ENCODE results near the gene BOLA3. TPM values are rescaled to one million over a fixed set of nuclear protein-coding genes. Genes with fewer than 3 reads are reported as not detected.

The BOLA3 gene
- total and polyA plus RNA-seq, 10 of the 15 experiments (the other 5 are each of a cell fraction or from before 2014, with no cell fraction given) = 62.6 to 300 (median 134) TPM

DNA sequence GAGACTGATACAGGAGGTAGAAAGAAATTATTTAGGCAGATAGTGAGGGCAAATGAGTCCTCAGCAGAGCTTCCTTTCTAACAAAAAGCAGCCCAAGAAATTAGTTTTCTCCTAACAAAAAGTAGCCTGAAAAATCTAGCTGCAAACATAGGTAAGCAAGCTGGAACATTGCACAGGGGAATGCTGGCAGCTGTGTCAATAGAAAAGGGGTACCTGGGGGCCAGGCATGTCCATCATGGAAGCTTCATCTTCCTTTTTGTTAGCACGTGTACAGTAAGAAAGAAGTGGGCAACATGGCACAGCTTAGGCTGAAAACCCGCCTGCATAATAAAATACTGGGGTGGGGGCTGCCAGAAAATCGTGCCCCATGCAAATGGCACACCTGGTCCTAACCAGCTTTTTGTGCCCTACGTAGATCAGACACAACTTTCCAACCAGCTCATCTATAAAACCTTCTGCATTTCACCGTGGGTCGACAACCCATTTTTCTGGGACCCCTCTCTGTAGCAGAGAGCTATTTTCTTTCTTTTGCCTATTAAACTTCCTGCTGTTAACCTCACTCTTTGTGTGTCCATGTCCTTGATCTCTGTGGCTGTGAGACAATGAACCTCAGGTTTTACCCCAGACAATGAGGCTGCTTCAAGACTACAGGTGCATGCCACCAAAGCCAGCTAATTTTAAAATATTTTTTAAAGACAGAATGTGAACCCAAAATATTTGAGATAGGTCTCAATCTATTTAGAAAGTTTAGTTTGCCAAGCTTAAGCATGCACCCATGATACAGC is 44.1 kb upstream of the BOLA3 start:
- FAIRE-seq (no peak), ATAC-seq (no peak), DNase-seq (ENCODE audit: low read depth, low spot score) (no peak)
- H3K27me3 ChIP-seq (replicated peaks in 1 of 2; ENCODE audit: control insufficient read depth in 2 of 2, insufficient read depth in 2 of 2, low read length in 1 of 2) = no peaks in the 10 kb centered on the region
- H3K79me2 ChIP-seq (ENCODE audit: control insufficient read depth, insufficient read depth, low read length) = no peaks in the 10 kb centered on the region
- CTCF ChIA-PET = interaction anchor here (0.5 to 2.3 kb wide), 13 partner anchors 9 to 161 kb away, joined by 3 to 12 read pairs (median 4); partner anchors contain the start of gene MOB1A
- no peak overlapping the region for H3K4me2 ChIP-seq (ENCODE audit: control insufficient read depth, insufficient read depth)
- RAD21 ChIA-PET (ENCODE audit: unreplicated experiment) = interaction anchor here (0.9 to 2.8 kb wide), 9 partner anchors 8 to 49 kb away, joined by 3 to 12 read pairs (median 4); partner anchors contain the start of genes BOLA3 and MOB1A
- intact Hi-C loops (cut with micrococcal nuclease; ENCODE audit: unreplicated experiment) = no loop called here
- H3K36me3 ChIP-seq (ENCODE audit: control insufficient read depth in 2 of 2, insufficient read depth in 2 of 2, low read length in 1 of 2) = no peaks in the 10 kb centered on the region
- no peaks in the 10 kb centered on the region for H3K9me3 ChIP-seq (replicated peaks; ENCODE audit: control insufficient read depth, insufficient read depth, low read length)
- no peak overlapping the region for H3K4me3 ChIP-seq
- POLR2A ChIA-PET = interaction anchor here (1.1 to 2.7 kb wide), 5 partner anchors 7 to 14 kb away, joined by 3 to 12 read pairs (median 7); partner anchors contain the start of gene MOB1A
- peaks cover 9% of the 10 kb centered on the region for H3K4me1 ChIP-seq (ENCODE audit: control insufficient read depth, insufficient read depth, low read length)
- WGBS (ENCODE audit: insufficient coverage, insufficient replicate concordance, low lambda C conversion rate, missing lambda C conversion rate) = 43% methylated on average over 6 of the region's 6 CpGs
- H3K27ac ChIP-seq (ENCODE audit: control insufficient read depth, insufficient read depth) = no peak overlapping the region
- SMC1A ChIA-PET (ENCODE audit: uncharacterized antibody, unreplicated experiment) = interaction anchor here (0.6 to 2.3 kb wide), 13 partner anchors 8 to 141 kb away, joined by 3 to 14 read pairs (median 5); partner anchors contain the start of gene MOB1A
- in situ Hi-C loops (cut with MboI) = no loop called here
- no peak overlapping the region for H3K9ac ChIP-seq (ENCODE audit: control insufficient read depth, insufficient read depth, low read length)
- no TSS peak for BruUV-seq (replicated peaks)
- H4K20me1 ChIP-seq (ENCODE audit: control insufficient read depth, insufficient read depth) = no peaks in the 10 kb centered on the region
- H2AFZ ChIP-seq (ENCODE audit: control insufficient read depth, low read depth, low read length) = no peak overlapping the region
- TF ChIP-seq SUPT20H (IDR thresholded peaks at IDR 0.05; ENCODE audit: borderline replicate concordance, control insufficient read depth, low read depth, low read length) (no peak), ASH2L (IDR thresholded peaks at IDR 0.05; ENCODE audit: borderline replicate concordance, low read depth) (no peak), SMC3 (IDR thresholded peaks at IDR 0.05; ENCODE audit: borderline replicate concordance, low read length) (no peak), SMAD5 (IDR thresholded peaks at IDR 0.05; ENCODE audit: low read depth) (no peak), CREM (IDR thresholded peaks at IDR 0.05; ENCODE audit: low read depth) (no peak), ZZZ3 (IDR thresholded peaks at IDR 0.05; ENCODE audit: control insufficient read depth, insufficient read length, low read depth) (no peak), WRNIP1 (IDR thresholded peaks at IDR 0.05; ENCODE audit: borderline replicate concordance, low read depth, low read length) (no peak), SUZ12 (IDR thresholded peaks at IDR 0.05; ENCODE audit: unreplicated experiment) (no peak), EED (IDR thresholded peaks at IDR 0.05; ENCODE audit: low read depth) (no peak), CHD2 (IDR thresholded peaks at IDR 0.05; ENCODE audit: borderline replicate concordance, low read depth, low read length) (no peak), PAX8 (IDR thresholded peaks at IDR 0.05) (no peak), NFYA (IDR thresholded peaks at IDR 0.05; ENCODE audit: borderline replicate concordance, low read depth, low read length) (no peak), PAX5 (IDR thresholded peaks at IDR 0.05; ENCODE audit: borderline replicate concordance, low read depth, low read length) (no peak)
- TF ChIP-seq, protein P1, sequence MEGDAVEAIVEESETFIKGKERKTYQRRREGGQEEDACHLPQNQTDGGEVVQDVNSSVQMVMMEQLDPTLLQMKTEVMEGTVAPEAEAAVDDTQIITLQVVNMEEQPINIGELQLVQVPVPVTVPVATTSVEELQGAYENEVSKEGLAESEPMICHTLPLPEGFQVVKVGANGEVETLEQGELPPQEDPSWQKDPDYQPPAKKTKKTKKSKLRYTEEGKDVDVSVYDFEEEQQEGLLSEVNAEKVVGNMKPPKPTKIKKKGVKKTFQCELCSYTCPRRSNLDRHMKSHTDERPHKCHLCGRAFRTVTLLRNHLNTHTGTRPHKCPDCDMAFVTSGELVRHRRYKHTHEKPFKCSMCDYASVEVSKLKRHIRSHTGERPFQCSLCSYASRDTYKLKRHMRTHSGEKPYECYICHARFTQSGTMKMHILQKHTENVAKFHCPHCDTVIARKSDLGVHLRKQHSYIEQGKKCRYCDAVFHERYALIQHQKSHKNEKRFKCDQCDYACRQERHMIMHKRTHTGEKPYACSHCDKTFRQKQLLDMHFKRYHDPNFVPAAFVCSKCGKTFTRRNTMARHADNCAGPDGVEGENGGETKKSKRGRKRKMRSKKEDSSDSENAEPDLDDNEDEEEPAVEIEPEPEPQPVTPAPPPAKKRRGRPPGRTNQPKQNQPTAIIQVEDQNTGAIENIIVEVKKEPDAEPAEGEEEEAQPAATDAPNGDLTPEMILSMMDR (IDR thresholded peaks at IDR 0.05 in 2 of 3, conservative IDR thresholded peaks at IDR 0.05 in 1 of 3; ENCODE audit: control insufficient read depth in 2 of 3, extremely low read depth in 1 of 3, insufficient read depth in 1 of 3, low read depth in 3 of 3, low read length in 3 of 3) = no peak
- TF ChIP-seq, protein P2, sequence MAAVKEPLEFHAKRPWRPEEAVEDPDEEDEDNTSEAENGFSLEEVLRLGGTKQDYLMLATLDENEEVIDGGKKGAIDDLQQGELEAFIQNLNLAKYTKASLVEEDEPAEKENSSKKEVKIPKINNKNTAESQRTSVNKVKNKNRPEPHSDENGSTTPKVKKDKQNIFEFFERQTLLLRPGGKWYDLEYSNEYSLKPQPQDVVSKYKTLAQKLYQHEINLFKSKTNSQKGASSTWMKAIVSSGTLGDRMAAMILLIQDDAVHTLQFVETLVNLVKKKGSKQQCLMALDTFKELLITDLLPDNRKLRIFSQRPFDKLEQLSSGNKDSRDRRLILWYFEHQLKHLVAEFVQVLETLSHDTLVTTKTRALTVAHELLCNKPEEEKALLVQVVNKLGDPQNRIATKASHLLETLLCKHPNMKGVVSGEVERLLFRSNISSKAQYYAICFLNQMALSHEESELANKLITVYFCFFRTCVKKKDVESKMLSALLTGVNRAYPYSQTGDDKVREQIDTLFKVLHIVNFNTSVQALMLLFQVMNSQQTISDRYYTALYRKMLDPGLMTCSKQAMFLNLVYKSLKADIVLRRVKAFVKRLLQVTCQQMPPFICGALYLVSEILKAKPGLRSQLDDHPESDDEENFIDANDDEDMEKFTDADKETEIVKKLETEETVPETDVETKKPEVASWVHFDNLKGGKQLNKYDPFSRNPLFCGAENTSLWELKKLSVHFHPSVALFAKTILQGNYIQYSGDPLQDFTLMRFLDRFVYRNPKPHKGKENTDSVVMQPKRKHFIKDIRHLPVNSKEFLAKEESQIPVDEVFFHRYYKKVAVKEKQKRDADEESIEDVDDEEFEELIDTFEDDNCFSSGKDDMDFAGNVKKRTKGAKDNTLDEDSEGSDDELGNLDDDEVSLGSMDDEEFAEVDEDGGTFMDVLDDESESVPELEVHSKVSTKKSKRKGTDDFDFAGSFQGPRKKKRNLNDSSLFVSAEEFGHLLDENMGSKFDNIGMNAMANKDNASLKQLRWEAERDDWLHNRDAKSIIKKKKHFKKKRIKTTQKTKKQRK (IDR thresholded peaks at IDR 0.05; ENCODE audit: low read depth, low read length) = no peak
- TF ChIP-seq, protein P3, sequence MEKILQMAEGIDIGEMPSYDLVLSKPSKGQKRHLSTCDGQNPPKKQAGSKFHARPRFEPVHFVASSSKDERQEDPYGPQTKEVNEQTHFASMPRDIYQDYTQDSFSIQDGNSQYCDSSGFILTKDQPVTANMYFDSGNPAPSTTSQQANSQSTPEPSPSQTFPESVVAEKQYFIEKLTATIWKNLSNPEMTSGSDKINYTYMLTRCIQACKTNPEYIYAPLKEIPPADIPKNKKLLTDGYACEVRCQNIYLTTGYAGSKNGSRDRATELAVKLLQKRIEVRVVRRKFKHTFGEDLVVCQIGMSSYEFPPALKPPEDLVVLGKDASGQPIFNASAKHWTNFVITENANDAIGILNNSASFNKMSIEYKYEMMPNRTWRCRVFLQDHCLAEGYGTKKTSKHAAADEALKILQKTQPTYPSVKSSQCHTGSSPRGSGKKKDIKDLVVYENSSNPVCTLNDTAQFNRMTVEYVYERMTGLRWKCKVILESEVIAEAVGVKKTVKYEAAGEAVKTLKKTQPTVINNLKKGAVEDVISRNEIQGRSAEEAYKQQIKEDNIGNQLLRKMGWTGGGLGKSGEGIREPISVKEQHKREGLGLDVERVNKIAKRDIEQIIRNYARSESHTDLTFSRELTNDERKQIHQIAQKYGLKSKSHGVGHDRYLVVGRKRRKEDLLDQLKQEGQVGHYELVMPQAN (conservative IDR thresholded peaks at IDR 0.05) = no peak
